HEK293 (cell line): ENCODE data around the gene NINL.

Source experiments
- SCRT2 ChIP-seq: fragments of 450-650 bp; formaldehyde crosslinking; IDR thresholded peaks from 2 replicates; pipeline ENCODE4 v1.5.1; 2016; ENCODE audit warnings: missing biosample characterization, missing genetic modification characterization
- ZNF112 ChIP-seq: fragments of 450-650 bp; formaldehyde crosslinking; IDR thresholded peaks from 2 replicates; pipeline ENCODE4 v1.5.0; 2017; ENCODE audit warnings: missing biosample characterization, missing genetic modification characterization
- ZNF302 ChIP-seq: fragments of 450-650 bp; formaldehyde crosslinking; IDR thresholded peaks from 2 replicates; pipeline ENCODE4 v1.5.1; 2016; ENCODE audit warnings: missing biosample characterization, missing genetic modification characterization, low read depth
- ZNF366 ChIP-seq: fragments of 450-650 bp; formaldehyde crosslinking; conservative IDR thresholded peaks from 2 replicates; pipeline ENCODE4 v1.5.1; 2016; ENCODE audit warnings: missing biosample characterization, missing genetic modification characterization
- ZNF585B ChIP-seq: fragments of 450-650 bp; formaldehyde crosslinking; IDR thresholded peaks from 2 replicates; pipeline ENCODE4 v1.5.1; 2016; ENCODE audit warnings: missing biosample characterization, missing genetic modification characterization
- ZNF843 ChIP-seq: fragments of 450-650 bp; formaldehyde crosslinking; IDR thresholded peaks from 2 replicates; pipeline ENCODE4 v1.5.1; 2016; ENCODE audit warnings: missing biosample characterization, missing genetic modification characterization
- ZSCAN5A ChIP-seq: fragments of 450-650 bp; formaldehyde crosslinking; IDR thresholded peaks from 2 replicates; pipeline ENCODE4 v1.5.1; 2016; ENCODE audit warnings: missing biosample characterization, missing genetic modification characterization

NINL gene

GRCh38 chr20:25407311-25408169 lies 177.8 kb downstream of the NINL start, which contains the start of gene GINS1 (continued):
- no peak for TF ChIP-seq ZNF585B
- TF ChIP-seq ZSCAN5A, result peak; percentile 38; the same call in 1 of the 2 replicates
- TF ChIP-seq ZNF302, result no peak
- TF ChIP-seq ZNF366 (tag by site-specific recombination), result no peak
- no peak for TF ChIP-seq SCRT2 (tag by site-specific recombination)
- no peak for TF ChIP-seq ZNF112 (tag by site-specific recombination)
- 0 out of 2 replicates have a peak, but pooled peaks have one; percentile 31 for TF ChIP-seq ZNF843 (tag by site-specific recombination)
